Measurements from ENCODE around the gene SLCO2A1. TPM values are rescaled to one million over a fixed set of nuclear protein-coding genes. Genes with fewer than 3 reads are reported as not detected.

Gene SLCO2A1
- total RNA-seq, 2 donors from 2014 or later, result 7.0 to 17.5 TPM

- WGBS, 2 donors, result 84 to 89% methylated on average over 8 of the region's 8 CpGs
- no peak for ATAC-seq
- TF ChIP-seq CTCF (IDR thresholded peaks at IDR 0.05) (no peak), POLR2A (IDR thresholded peaks at IDR 0.05) (no peak)
- no peak for DNase-seq
- H3K27me3 ChIP-seq, result no peaks in the 10 kb centered on the region
- H3K27ac ChIP-seq, result no peak overlapping the region
- H3K9me3 ChIP-seq, result no peaks in the 10 kb centered on the region
- no peak overlapping the region for H3K4me3 ChIP-seq
- intact Hi-C loops (cut with DNase I), result no loop called here
- H3K4me1 ChIP-seq, result no peaks in the 10 kb centered on the region
- no peaks in the 10 kb centered on the region for H3K36me3 ChIP-seq (replicated peaks in 1 of 2; ENCODE audit: insufficient read depth in 1 of 2, low read depth in 2 of 2)
Measured at GRCh38 chr3:133973249-133973980, 56.3 kb downstream of the SLCO2A1 start.

DNA sequence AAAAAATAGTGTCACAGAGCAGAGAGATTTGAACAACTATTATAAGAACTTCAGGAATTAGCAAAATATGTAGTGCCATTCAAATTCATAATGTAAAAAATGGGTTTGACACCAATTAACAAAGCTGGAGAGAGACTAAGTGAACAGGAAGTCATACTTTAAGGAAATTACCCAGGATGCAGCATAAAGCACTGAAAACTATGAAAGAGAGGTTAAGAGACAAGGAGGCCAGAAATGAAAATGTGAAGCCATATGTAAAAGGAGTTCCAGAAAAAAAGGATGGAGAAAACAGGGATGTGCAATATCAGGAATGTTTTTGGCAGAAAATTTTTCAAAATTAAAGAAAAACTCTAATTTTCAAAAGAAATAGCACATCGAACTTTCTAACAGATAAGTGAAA lies 57.6 kb downstream of the SLCO2A1 start:
- ATAC-seq (no peak), DNase-seq (no peak)
- H3K4me3 ChIP-seq, result no peak overlapping the region
- no peaks in the 10 kb centered on the region for H3K4me1 ChIP-seq
- H3K27ac ChIP-seq, result no peak overlapping the region
- H3K9me3 ChIP-seq, result no peaks in the 10 kb centered on the region
- intact Hi-C loops (cut with DNase I), result no loop called here
- TF ChIP-seq POLR2A (IDR thresholded peaks at IDR 0.05), result no peak
- no peak for TF ChIP-seq CTCF (IDR thresholded peaks at IDR 0.05)
- H3K27me3 ChIP-seq, result no peaks in the 10 kb centered on the region
- no peaks in the 10 kb centered on the region for H3K36me3 ChIP-seq (replicated peaks in 1 of 2; ENCODE audit: insufficient read depth in 1 of 2, low read depth in 2 of 2)
- WGBS, 2 donors, result 94 to 100% methylated on average over 1 of the region's 1 CpG

DNA sequence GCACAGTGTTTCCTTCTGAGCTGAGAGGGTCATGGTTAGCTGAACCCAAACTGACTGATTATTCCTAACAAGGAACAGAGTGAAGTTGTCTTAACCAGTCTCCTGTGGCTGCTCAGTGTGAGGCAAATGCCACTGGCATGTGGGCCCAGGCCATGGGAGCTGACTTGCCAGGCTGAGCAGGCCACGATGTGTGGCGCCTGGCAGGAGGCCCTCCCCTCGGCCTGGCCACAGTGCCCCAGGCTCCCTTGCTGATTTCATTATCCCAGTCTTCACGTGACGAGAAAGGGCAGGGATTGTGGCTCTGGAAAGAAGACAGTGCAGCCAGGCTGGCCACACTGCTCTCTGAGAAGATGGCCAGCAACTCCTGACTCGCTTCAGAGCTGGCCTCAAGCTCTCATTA lies 58.8 kb downstream of the SLCO2A1 start:
- ATAC-seq, result no peak
- Histone ChIP-seq H3K36me3 (replicated peaks in 1 of 2; ENCODE audit: insufficient read depth in 1 of 2, low read depth in 2 of 2) (no peaks in the 10 kb centered on the region), H3K27ac (no peak overlapping the region), H3K4me3 (no peak overlapping the region), H3K27me3 (no peaks in the 10 kb centered on the region), H3K9me3 (no peaks in the 10 kb centered on the region), H3K4me1 (no peaks in the 10 kb centered on the region)
- TF ChIP-seq POLR2A (IDR thresholded peaks at IDR 0.05), result no peak
- TF ChIP-seq CTCF (IDR thresholded peaks at IDR 0.05), result no peak
- intact Hi-C loops (cut with DNase I), result no loop called here
- no peak for DNase-seq
- WGBS, 2 donors, result 82 to 100% methylated on average over 2 to 6 of the region's 6 CpGs

DNA sequence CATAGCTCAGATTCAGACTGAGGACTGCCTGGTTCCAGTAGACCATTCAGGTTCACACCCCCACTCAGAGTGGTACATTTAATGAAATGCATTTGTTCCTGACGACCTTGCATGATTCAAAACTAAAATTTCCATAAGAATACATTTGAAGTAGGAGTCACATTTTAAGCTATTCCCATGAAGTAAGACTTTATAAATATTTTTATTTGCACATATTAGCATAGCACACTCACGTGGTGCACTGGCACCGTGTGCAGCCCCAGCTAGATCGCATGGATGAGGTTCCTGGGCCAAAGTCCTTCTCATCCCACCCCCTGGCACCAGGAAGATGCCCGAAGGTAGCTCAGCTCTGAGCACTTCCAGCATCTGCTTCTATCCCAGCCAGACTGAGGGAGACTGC lies 59.4 kb downstream of the SLCO2A1 start:
- Histone ChIP-seq H3K36me3 (replicated peaks in 1 of 2; ENCODE audit: insufficient read depth in 1 of 2, low read depth in 2 of 2) (no peaks in the 10 kb centered on the region), H3K27ac (no peak overlapping the region), H3K4me1 (no peaks in the 10 kb centered on the region), H3K4me3 (no peak overlapping the region), H3K27me3 (no peaks in the 10 kb centered on the region), H3K9me3 (no peaks in the 10 kb centered on the region)
- WGBS, 2 donors, result 79 to 80% methylated on average over 5 of the region's 5 CpGs
- DNase-seq, result no peak
- intact Hi-C loops (cut with DNase I), result no loop called here
- no peak for ATAC-seq
- no peak for TF ChIP-seq CTCF (IDR thresholded peaks at IDR 0.05)
- TF ChIP-seq POLR2A (IDR thresholded peaks at IDR 0.05), result no peak

All from body of pancreas (tissue), 4 donors.